IPS-18c (cell line): ENCODE results near the gene C13orf46.
"Not testable (repeated sequence)": the region's sequence is repeated elsewhere in the genome, so short reads cannot be mapped to it uniquely, and the experiment has no call there.

ENCODE experiments used
- H3K4me3 ChIP-seq: 2 replicates; pipeline ENCODE4 v1.7.0; 2013; ENCODE audit warnings: low read depth, mild to moderate bottlenecking, low read length, moderate library complexity; ENCODE audit not compliant: insufficient read depth
- H3K9me3 ChIP-seq: one replicate; pipeline ENCODE4 v1.6.1; 2013; ENCODE audit warnings: mild to moderate bottlenecking, low read length, moderate library complexity; ENCODE audit not compliant: control insufficient read depth, insufficient read depth

The C13orf46 gene

DNA sequence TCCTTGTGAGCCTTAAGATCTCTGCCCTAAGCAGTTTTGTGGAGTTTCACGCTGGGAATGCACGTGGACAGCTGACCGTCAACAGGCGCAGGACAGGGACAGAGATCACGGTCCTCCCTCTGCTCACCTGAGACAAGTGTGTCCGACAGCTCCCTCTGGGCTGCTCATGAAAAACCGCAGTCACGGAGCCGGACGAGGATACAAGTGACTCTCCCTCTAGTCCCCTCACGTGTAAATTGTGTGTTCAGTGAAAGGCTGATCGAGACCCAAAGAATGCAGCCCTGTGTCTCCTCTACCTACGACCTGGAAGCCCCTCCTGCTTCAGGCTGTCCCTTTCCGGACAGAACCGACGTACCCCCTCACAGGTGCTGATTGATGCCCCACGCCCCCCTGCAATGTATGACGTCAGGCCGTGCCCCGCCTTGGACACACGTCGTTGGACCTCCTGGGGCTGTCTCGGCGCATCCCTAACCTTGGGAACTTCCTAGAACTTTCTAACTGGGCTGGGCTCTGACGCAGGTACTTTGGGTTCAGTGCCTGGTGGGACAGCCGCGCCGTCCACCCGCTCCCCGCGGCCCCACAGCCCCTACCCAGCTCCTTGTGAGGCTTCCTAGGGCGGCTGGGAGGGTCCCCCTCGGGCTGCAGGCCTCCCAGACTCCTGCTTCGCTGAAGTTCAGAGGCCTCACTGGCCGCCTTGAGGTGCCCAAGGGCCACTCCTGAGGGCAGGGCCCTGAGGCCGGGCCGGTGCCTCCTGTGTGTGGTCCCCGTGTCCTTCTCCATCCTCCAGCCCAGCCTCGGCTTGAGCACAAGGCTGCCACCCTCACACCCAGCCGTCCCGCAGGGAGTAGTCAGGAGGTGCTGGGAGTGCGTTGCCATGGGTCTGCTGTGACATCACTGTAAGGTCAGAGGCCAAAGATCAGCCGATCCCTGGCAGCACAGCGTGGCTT is at the start of gene C13orf46:
C13orf46 (minus strand) TSS at position 859 of the 947 bp plus-strand sequence; CDS start at position 780, 79 bp downstream.
- Histone ChIP-seq H3K4me3 (no peak within 1 kb of the TSS), H3K9me3 (no peaks in the 10 kb centered on the region)

DNA sequence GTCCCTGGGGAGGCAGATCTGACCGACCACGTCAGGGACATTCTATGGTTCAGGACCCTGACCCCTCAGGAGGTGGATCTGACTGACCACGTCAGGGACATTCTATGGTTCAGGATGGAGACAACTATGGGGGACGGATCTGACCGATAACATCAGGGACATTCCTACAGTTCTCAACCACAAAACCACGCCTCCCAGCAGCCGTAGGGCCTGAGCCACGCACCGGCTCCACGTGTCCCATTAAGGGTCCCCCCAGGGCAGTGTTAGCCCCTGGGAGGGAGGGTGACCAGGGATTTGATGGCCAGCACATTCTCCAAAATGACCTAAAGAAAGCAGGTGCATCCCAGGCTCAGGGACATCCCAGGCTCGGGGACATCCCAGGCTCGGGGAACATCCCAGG is 49.0 kb upstream of the C13orf46 start:
- no peaks in the 10 kb centered on the region for H3K9me3 ChIP-seq

DNA sequence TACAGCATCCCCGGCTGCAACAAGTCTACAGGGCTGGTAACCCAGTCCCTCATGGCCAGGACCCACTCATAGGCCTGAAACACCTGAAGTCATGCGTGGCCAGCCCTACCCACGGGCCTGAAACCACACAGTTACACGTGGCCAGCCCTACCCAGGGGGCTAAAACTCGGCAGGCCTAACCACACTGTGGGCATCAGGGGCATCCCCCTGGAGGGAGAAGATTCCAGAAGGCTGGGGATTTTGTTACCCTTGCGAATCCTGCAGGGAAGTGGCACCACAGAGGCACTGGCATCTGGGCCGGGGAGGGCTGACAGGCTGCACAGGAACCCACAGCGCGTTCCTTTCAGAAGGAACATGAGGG is 48.4 kb upstream of the C13orf46 start:
- Histone ChIP-seq H3K9me3 (no peaks in the 10 kb centered on the region), H3K4me3 (no peak overlapping the region)

More for the DNA sequence above, 49.0 kb upstream of the C13orf46 start:
- no peak overlapping the region for H3K4me3 ChIP-seq

DNA sequence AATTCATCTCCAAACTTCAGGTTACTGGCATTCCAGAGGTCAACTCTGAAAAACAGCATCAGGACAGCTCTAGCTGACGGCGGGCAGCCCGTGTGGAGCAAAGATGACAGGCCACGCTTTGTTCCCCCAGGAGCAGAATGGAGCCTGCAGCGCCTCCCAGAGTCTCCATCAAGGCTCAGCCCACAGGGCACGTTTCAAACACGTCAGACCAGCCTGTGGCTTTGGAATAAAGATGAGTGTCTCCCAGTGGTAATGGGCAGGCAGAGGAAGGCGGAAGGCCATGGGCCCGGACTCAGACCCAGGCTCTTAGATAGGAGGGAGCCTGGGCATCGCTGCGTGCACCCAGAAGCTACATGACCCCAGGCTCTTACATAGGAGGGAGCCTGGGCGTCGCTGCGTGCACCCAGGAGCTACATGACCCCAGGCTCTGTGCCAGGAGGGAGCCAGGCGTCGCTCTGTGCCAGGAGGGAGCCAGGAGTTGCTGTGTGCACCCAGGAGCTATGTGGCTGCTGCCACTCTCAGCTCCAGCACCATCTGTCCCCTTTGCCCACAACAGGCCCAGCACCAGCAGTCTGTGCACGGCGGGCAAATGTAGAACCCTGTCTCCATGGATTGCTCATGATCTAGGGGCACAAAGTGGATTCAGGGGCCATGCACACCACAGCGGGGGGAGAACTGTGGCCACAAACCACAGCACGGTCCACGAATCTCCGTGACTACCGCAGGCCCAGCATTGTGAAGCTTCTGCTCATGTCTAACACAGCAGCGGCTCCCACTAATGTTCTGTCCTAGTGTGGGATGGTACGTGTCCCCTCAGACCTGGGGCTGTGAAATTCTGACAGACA is 47.8 kb upstream of the C13orf46 start:
- Histone ChIP-seq H3K4me3 (no peak overlapping the region), H3K9me3 (no peaks in the 10 kb centered on the region)

DNA sequence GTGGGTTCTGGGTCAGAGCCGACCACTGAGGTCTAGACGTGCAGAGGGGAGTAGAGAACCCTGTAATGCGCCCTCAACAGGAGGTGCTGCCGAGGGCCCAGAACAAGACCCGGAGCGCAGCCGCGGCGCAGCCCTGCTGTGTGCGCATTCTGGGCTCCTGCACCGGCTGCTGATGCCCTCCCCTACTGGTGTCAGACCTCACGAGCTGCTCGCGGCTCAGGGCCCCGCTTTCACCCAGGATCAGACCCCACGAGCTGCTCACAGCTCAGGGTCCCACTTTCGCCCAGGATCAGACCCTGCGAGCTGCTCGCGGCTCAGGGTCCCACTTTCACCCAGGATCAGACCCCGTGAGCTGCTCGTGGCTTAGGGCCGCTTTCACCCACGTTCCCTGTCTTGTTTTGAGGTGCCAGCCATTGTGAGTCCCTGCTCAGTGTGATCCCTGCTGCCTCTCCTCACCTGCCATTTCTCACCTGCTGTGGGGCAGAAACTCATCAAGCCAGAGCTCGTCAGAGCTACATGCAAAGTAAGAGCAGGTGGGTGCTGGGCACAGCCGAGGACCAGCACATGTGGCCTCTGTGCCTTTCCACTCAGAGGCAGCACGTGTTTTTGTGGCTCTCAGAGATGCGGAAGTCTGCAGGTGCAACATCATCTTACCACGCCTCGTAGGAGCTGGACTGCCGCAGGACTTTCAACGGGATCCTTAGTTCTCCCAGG is 47.0 kb upstream of the C13orf46 start:
- Histone ChIP-seq H3K9me3 (no peaks in the 10 kb centered on the region), H3K4me3 (no peak overlapping the region)

GRCh38 chr13:114020134-114020533 is 46.3 kb upstream of the C13orf46 start:
- H3K9me3 ChIP-seq, H3K4me3 ChIP-seq: not testable (repeated sequence)

GRCh38 chr13:114019367-114019766 is 45.5 kb upstream of the C13orf46 start:
- no peak overlapping the region for H3K4me3 ChIP-seq
- H3K9me3 ChIP-seq = no peaks in the 10 kb centered on the region

- Histone ChIP-seq H3K4me3 (no peak overlapping the region), H3K9me3 (no peaks in the 10 kb centered on the region)
Observed at GRCh38 chr13:114018461-114019055, 44.7 kb upstream of the C13orf46 start.

DNA sequence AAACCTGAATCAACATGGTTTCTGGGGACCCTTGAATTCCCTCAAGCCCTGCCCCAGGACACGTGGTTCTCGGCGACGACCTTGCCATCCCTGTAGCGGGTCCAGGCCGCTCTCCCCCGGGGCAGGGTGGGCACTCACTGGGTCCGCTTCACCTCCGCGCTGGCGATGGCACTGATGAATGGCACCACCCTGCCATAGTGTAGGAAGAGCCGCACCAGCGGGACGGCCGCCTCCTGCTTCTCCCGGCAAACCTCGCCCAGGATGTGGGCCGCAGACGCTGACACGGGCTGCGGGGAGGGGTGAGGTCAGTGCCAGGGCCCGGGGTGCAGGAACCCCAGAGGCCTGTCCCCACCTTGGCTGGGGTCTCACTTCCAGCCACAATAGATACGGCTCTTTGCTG is 44.1 kb upstream of the C13orf46 start:
- Histone ChIP-seq H3K4me3 (no peak overlapping the region), H3K9me3 (no peaks in the 10 kb centered on the region)

DNA sequence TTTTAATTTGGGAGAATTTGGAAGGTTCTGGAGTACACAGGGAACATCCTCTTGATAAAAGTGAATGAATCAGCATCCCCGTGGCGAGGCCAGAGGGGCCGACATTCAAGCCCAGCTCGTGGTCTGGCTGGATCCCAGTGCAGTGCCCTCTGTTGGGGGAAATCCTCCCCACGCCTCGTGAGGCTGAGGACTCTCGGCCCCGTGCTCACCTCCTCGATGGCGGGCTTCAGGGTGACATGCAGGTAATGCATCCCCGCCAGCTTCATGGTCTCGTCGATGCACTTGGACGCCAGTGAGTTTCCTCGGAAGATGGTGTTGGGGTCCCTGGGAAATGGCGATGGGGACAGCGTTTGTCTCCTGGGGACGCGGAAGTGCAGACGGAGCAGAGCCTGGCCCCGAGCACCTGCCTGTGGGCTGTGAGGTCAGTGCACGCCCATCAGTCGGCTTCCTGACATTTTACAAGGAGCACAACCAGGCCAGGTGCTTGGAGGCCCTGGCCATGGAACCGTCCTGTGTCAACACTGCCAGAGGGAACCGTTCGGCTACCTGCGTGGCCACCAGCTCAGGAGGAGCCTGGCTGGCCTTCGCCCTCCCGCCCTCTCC is 43.3 kb upstream of the C13orf46 start:
- Histone ChIP-seq H3K4me3 (no peak overlapping the region), H3K9me3 (no peaks in the 10 kb centered on the region)

DNA sequence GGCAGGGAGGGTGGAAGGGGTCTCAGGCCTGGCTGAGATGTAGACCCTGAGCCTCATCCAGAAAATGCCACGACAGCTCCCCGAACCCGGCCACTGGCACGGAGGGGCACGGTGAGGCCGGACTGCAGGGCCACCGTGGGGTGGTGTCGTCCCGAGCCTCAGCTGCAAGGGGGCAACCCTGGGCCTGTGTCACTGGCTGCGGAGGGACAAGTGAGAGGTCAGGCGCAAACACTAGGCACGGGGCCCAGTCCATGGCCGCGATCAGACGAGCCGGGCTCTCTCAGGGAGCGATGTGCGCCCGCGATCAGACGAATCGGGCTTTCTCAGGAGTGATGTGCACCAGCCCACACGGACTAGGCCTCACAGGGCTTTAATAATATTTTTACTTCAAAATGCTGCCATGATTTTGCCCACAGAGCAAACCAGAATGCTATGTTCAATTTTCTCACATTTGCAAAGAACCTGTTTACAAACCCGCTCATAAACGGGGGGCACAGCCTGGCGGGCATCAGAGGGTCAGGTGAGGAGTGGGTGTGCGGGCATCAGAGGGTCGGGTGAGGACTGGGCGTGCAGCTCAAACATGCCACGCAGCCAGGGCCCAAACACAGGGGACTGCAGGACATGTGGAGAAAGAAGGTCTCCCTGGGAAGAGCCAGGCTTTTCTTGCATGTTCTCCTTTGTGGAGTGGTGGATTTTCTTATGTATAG is 42.6 kb upstream of the C13orf46 start:
- Histone ChIP-seq H3K4me3 (no peak overlapping the region), H3K9me3 (no peaks in the 10 kb centered on the region)

DNA sequence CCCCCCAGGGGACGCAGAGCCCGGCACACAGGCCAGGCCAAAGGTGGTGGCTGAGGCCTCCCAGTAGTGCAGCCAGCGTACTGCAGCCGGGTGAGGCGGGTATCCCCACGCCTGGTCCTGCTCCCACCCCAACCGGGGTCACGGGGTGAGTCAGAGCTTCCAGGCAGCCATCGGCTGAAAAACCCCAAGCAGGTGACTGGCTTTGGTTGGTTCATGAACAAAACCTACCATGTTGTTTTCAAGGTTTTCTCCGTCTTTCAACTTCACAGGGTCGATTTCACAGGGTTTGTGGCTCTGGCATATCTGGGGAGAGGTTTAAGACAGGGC is 42.1 kb upstream of the C13orf46 start:
- Histone ChIP-seq H3K9me3 (no peaks in the 10 kb centered on the region), H3K4me3 (no peak overlapping the region)

- Histone ChIP-seq H3K9me3 (no peaks in the 10 kb centered on the region), H3K4me3 (no peak overlapping the region)
Observed at GRCh38 chr13:114015111-114015968, 41.5 kb upstream of the C13orf46 start.

DNA sequence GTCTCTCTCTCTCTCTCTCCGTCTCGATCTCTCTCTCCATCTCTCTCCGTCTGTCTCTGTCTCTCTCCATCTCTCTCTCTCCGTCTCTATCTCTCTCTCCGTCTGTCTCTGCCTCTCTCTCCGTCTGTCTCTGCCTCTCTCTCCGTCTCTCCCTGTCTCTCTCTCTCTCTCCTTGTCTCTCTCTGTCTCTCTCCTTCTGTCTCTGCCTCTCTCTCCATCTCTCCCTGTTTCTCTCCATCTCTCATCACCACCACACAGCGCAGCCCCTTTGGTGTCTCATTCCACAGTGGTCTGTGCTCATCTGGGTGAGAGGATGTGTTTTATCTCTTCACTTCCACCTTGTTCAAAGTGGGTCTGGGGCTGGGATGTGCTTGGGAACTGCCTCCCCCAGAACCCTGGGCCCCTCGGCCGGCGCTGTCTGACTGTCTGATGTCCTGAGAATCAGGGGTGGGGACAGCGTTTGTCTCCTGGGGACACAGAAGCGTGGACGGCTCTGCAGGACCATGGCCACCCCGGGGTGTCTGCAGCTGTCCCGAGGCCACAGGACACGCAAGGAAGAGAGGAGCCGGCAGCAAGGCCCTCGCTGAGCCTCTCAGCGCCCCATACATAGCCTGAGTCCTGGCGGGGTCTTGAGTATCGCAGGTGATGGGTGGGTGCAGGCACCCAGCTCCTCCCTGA is 40.2 kb upstream of the C13orf46 start:
- Histone ChIP-seq H3K4me3 (no peak overlapping the region), H3K9me3 (no peaks in the 10 kb centered on the region)

GRCh38 chr13:114013336-114013735 is 39.5 kb upstream of the C13orf46 start:
- no peaks in the 10 kb centered on the region for H3K9me3 ChIP-seq

More at GRCh38 chr13:114013336-114013735, 39.5 kb upstream of the C13orf46 start:
- no peak overlapping the region for H3K4me3 ChIP-seq
